Esophagus squamous epithelium (tissue), 4 donors: ENCODE data around the gene LRRTM3.

Experiments used
- POLR2A ChIP-seq, 4 donors: fragments of 450-650 bp; IDR thresholded peaks; one replicate each; pipeline ENCODE4 v1.6.1; 2017; ENCODE audit warnings: antibody characterized with exemption in 4 of 4, mild to moderate bottlenecking in 4 of 4, moderate library complexity in 3 of 4
- TF ChIP-seq, protein P1 (sequence below), 6 experiments: fragments of 450-650 bp in 4 of 6; fragments of 200-600 bp in 2 of 6; sonication (generic) in 2 of 6; IDR thresholded peaks; one replicate each; pipeline ENCODE4 v1.5.1; 2016 to 2019; ENCODE audit warnings: antibody characterized with exemption in 6 of 6, mild to moderate bottlenecking in 4 of 6, moderate library complexity in 4 of 6

DNA sequence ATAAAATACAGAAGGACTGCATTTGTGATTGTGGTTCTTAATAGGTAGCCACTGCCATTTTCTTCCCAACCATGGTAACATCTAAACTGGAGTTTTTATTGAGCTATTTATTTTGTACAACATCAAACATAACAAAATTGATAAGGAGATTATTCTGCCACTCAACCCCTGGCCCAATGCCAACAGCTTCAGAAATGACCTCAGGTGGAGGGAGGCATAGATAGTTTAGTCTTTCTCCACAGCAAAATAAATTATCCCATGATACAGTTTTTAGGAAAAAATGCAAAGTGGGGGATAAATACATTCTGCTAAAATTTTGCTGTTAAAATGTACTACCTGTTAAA is 57.6 kb downstream of the LRRTM3 start:
- TF ChIP-seq, protein P1, sequence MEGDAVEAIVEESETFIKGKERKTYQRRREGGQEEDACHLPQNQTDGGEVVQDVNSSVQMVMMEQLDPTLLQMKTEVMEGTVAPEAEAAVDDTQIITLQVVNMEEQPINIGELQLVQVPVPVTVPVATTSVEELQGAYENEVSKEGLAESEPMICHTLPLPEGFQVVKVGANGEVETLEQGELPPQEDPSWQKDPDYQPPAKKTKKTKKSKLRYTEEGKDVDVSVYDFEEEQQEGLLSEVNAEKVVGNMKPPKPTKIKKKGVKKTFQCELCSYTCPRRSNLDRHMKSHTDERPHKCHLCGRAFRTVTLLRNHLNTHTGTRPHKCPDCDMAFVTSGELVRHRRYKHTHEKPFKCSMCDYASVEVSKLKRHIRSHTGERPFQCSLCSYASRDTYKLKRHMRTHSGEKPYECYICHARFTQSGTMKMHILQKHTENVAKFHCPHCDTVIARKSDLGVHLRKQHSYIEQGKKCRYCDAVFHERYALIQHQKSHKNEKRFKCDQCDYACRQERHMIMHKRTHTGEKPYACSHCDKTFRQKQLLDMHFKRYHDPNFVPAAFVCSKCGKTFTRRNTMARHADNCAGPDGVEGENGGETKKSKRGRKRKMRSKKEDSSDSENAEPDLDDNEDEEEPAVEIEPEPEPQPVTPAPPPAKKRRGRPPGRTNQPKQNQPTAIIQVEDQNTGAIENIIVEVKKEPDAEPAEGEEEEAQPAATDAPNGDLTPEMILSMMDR (IDR thresholded peaks at IDR 0.05), result no peak
- TF ChIP-seq POLR2A (IDR thresholded peaks at IDR 0.05), result no peak
